Liver (tissue), 9 donors: ENCODE results near the gene NOS1AP. TPM values are rescaled to one million over a fixed set of nuclear protein-coding genes. Genes with fewer than 3 reads are reported as not detected.

Source experiments
- DNase-seq: peaks from one replicate; pipeline ENCODE4 v3.0.0-alpha.2; 2017; ENCODE audit warnings: low spot score
- H3K27ac ChIP-seq, 2 donors: one replicate each; pipeline ENCODE4 v1.7.0; 2013; ENCODE audit warnings: inconsistent platforms in 2 of 2, low read length in 2 of 2, control low read depth in 1 of 2, low read depth in 1 of 2, mild to moderate bottlenecking in 1 of 2
- H3K27me3 ChIP-seq, 4 donors: one replicate each; pipeline versions ENCODE4 v1.6.1 to v1.7.0; 2013; ENCODE audit warnings: low read length in 3 of 4, inconsistent platforms in 1 of 4, mild to moderate bottlenecking in 1 of 4, moderate library complexity in 1 of 4; ENCODE audit not compliant: control insufficient read depth in 4 of 4, insufficient read depth in 4 of 4
- H3K36me3 ChIP-seq, 4 donors: one replicate each; pipeline versions ENCODE4 v1.6.1 to v1.7.0; 2013; ENCODE audit warnings: low read length in 3 of 4, mild to moderate bottlenecking in 3 of 4, low read depth in 1 of 4, moderate library complexity in 1 of 4; ENCODE audit not compliant: control insufficient read depth in 4 of 4, insufficient read depth in 3 of 4
- H3K4me1 ChIP-seq, 4 donors: one replicate each; pipeline versions ENCODE4 v1.6.1 to v1.7.0; 2013; ENCODE audit warnings: low read length in 3 of 4, mild to moderate bottlenecking in 3 of 4, moderate library complexity in 1 of 4; ENCODE audit not compliant: control insufficient read depth in 4 of 4, insufficient read depth in 4 of 4
- H3K4me3 ChIP-seq, 3 donors: one replicate each; pipeline versions ENCODE4 v1.6.1 to v1.7.0; 2013; ENCODE audit warnings: low read length in 3 of 3, control low read depth in 1 of 3, low read depth in 1 of 3, mild to moderate bottlenecking in 1 of 3
- H3K9ac ChIP-seq, 2 donors: one replicate each; pipeline ENCODE4 v1.7.0; 2013; ENCODE audit warnings: low read length in 2 of 2, mild to moderate bottlenecking in 2 of 2, moderate library complexity in 2 of 2, control low read depth in 1 of 2, low read depth in 1 of 2
- H3K9me3 ChIP-seq, 4 donors: one replicate each; pipeline versions ENCODE4 v1.6.1 to v1.7.0; 2013; ENCODE audit warnings: low read length in 3 of 4; ENCODE audit not compliant: control insufficient read depth in 4 of 4
- EGR1 ChIP-seq, 2 donors: IDR thresholded peaks; 2 replicates each; pipeline ENCODE4 v1.6.1; 2016 to 2018; ENCODE audit warnings: antibody characterized with exemption in 2 of 2, low read depth in 2 of 2
- FOXA1 ChIP-seq: IDR thresholded peaks from 2 replicates; pipeline ENCODE4 v1.6.1; 2016; ENCODE audit warnings: antibody characterized with exemption
- GABPA ChIP-seq, 2 donors: IDR thresholded peaks in 1 of 2; conservative IDR thresholded peaks in 1 of 2; 2 replicates each; pipeline ENCODE4 v1.6.1; 2016; ENCODE audit warnings: antibody characterized with exemption in 2 of 2, mild to moderate bottlenecking in 1 of 2, moderate library complexity in 1 of 2
- HNF4A ChIP-seq, 2 donors: conservative IDR thresholded peaks; 2 replicates each; pipeline ENCODE4 v1.6.1; 2016; ENCODE audit warnings: antibody characterized with exemption in 2 of 2, mild to moderate bottlenecking in 2 of 2
- HNF4G ChIP-seq: IDR thresholded peaks from 2 replicates; pipeline ENCODE4 v1.6.1; 2016; ENCODE audit warnings: antibody characterized with exemption
- JUND ChIP-seq, 2 donors: IDR thresholded peaks; 2 replicates each; pipeline ENCODE4 v1.6.1; 2016; ENCODE audit warnings: antibody characterized with exemption in 2 of 2
- NR2F2 ChIP-seq: IDR thresholded peaks from 2 replicates; pipeline ENCODE4 v1.6.1; 2016; ENCODE audit warnings: antibody characterized with exemption
- RXRA ChIP-seq, 2 donors: IDR thresholded peaks; 2 replicates each; pipeline ENCODE4 v1.6.1; 2017 to 2018; ENCODE audit warnings: antibody characterized with exemption in 2 of 2, mild to moderate bottlenecking in 1 of 2
- SP1 ChIP-seq: IDR thresholded peaks from 2 replicates; pipeline ENCODE4 v1.6.1; 2018; ENCODE audit warnings: antibody characterized with exemption, mild to moderate bottlenecking
- TAF1 ChIP-seq: conservative IDR thresholded peaks from 2 replicates; pipeline ENCODE4 v1.6.1; 2016; ENCODE audit warnings: antibody characterized with exemption, mild to moderate bottlenecking
- YY1 ChIP-seq: IDR thresholded peaks from 2 replicates; pipeline ENCODE4 v1.6.1; 2016; ENCODE audit warnings: antibody characterized with exemption, mild to moderate bottlenecking
- WGBS: extraction: QIAGEN DNeasy Blood & Tissue Kit; methylation state at CpG from one replicate; pipeline ENCODE4 v1.1.7; 2013; 5-methylcytosine and 5-hydroxymethylcytosine counted together
- polyA plus RNA-seq, 2 donors: library from polyadenylated mRNA; stranded (reverse) in 1 of 2; unstranded in 1 of 2; fragments of 200-250 nt in 1 of 2; fragments of >200 nt in 1 of 2; fragmentation: Nextera tagmentation in 1 of 2; extraction: Ambion mirVana in 1 of 2; gene quantifications; one replicate each; pipeline versions ENCODE4 v1.2.1 to v1.2.3, GENCODE V29; 2013 to 2015
- total RNA-seq, 2 donors: library from RNA; depleted of rRNA; stranded (reverse); fragments of >200 nt; gene quantifications; one replicate each; pipeline ENCODE4 v1.2.3, GENCODE V29; 2014
- TF ChIP-seq, protein P1 (sequence below): IDR thresholded peaks from 2 replicates; pipeline ENCODE4 v1.6.1; 2016; ENCODE audit warnings: antibody characterized with exemption
- TF ChIP-seq, protein P2 (sequence below): fragments of 150-350 bp; IDR thresholded peaks from 2 replicates; pipeline ENCODE4 v1.5.1; 2017; ENCODE audit warnings: improper control_type of control experiment, low read depth, low read length; ENCODE audit not compliant: missing input control
- TF ChIP-seq, protein P3 (sequence below): IDR thresholded peaks from 2 replicates; pipeline ENCODE4 v1.6.1; 2016; ENCODE audit warnings: antibody characterized with exemption
- TF ChIP-seq, protein P4 (sequence below): IDR thresholded peaks from 2 replicates; pipeline ENCODE4 v1.6.1; 2016; ENCODE audit warnings: antibody characterized with exemption, mild to moderate bottlenecking
- donor health status: healthy.
- donor health status: healthy.
- donor health status: healthy.
- donor health status: healthy.
- donor health status: healthy.

The NOS1AP gene
- total and polyA plus RNA-seq, 4 donors, result 1.4 to 13.0 (median 4.5) TPM

DNA sequence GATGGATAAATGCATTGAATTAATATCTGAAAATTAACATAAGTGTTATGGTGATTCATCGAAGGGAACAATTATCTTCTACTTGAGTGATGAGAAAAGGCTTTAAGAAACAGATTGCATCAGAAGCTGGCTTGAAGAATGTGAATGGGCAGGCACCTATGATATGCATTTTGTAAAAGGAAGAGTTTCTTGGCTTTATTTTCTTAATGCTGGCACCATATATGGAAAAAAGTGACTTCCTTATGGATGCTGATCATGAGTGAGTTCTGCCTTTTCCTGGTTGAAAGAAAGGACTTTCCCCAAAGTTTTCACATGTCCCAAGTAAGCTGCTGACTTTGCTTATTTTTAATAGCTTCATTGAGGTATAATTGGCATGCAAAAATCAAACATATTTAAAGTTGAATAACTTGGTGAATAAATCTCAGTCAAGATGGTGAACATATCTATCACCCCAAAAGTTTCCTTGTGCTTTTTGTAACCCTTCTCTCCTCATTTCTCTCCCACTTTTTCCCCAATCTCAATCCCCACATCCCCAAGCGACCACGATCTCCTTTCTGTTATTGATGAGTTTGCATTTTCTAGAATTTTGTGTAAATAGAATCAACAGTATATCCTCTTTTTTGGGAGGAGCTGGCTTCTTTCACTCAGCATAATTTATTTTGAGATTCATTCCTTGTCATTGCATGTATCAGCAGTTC is 233.0 kb downstream of the NOS1AP start:
- no peaks in the 10 kb centered on the region for H3K9me3 ChIP-seq
- H3K4me1 ChIP-seq, result peaks cover 0 to 7% (median 2%) of the 10 kb centered on the region in 4 donors
- peaks cover 0 to 2% (median 0%) of the 10 kb centered on the region in 4 donors for H3K36me3 ChIP-seq
- H3K9ac ChIP-seq, result no peak overlapping the region
- no peak for DNase-seq
- no peaks in the 10 kb centered on the region for H3K27me3 ChIP-seq
- no peak overlapping the region for H3K4me3 ChIP-seq
- no peak for TF ChIP-seq GABPA (IDR thresholded peaks at IDR 0.05 in 1 of 2, conservative IDR thresholded peaks at IDR 0.05 in 1 of 2)
- TF ChIP-seq, protein P1, sequence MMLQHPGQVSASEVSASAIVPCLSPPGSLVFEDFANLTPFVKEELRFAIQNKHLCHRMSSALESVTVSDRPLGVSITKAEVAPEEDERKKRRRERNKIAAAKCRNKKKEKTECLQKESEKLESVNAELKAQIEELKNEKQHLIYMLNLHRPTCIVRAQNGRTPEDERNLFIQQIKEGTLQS, result no peak
- H3K27ac ChIP-seq, result no peak overlapping the region
- WGBS, result 94% methylated on average over 3 of the region's 3 CpGs

DNA sequence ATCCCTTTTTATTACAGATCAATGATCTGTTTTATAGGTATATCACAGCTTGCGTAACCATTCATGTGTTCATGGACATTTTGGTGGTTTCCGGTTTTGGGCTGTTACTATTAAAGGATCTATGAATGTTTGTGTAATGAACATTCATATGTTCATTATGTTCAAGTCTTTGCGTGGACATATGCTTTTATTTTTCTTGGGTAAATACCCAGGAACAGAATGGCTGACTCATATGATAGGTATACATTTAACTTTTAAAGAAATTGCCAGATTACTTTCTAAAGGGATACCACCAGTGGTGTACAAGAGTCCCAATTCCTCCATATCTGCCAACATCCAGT is 233.5 kb downstream of the NOS1AP start:
- 96% methylated on average over 3 of the region's 3 CpGs for WGBS
- TF ChIP-seq, protein P2, sequence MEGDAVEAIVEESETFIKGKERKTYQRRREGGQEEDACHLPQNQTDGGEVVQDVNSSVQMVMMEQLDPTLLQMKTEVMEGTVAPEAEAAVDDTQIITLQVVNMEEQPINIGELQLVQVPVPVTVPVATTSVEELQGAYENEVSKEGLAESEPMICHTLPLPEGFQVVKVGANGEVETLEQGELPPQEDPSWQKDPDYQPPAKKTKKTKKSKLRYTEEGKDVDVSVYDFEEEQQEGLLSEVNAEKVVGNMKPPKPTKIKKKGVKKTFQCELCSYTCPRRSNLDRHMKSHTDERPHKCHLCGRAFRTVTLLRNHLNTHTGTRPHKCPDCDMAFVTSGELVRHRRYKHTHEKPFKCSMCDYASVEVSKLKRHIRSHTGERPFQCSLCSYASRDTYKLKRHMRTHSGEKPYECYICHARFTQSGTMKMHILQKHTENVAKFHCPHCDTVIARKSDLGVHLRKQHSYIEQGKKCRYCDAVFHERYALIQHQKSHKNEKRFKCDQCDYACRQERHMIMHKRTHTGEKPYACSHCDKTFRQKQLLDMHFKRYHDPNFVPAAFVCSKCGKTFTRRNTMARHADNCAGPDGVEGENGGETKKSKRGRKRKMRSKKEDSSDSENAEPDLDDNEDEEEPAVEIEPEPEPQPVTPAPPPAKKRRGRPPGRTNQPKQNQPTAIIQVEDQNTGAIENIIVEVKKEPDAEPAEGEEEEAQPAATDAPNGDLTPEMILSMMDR, result no peak
- TF ChIP-seq JUND (IDR thresholded peaks at IDR 0.05) (no peak), FOXA1 (no peak), HNF4G (no peak), RXRA (IDR thresholded peaks at IDR 0.05) (no peak), GABPA (IDR thresholded peaks at IDR 0.05 in 1 of 2, conservative IDR thresholded peaks at IDR 0.05 in 1 of 2) (no peak), HNF4A (conservative IDR thresholded peaks at IDR 0.05) (no peak), EGR1 (IDR thresholded peaks at IDR 0.05; ENCODE audit: low read depth in 2 of 2) (no peak), SP1 (no peak), TAF1 (no peak), YY1 (no peak)
- TF ChIP-seq, protein P1, result no peak

DNA sequence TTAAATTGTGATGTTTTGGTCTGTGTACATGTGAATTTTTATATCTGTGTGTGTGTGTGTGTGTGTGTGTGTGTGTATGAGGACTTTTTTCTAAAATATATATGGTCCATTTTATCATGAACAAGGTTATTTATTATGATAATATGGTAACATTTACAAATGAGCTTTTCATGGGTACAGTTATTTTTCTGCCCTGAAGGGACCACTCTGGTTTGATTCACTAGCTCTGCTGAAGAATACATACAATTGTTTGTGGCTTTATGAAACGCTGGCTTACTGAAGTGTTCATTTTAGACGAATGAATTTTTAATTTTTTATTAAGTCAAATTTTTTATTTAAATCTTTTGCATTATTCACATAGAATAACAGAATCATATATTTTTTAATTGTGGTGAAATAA is 235.2 kb downstream of the NOS1AP start:
- TF ChIP-seq HNF4G, result no peak
- TF ChIP-seq, protein P3, sequence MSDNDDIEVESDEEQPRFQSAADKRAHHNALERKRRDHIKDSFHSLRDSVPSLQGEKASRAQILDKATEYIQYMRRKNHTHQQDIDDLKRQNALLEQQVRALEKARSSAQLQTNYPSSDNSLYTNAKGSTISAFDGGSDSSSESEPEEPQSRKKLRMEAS, result no peak
- TF ChIP-seq TAF1, result no peak
- TF ChIP-seq GABPA (IDR thresholded peaks at IDR 0.05 in 1 of 2, conservative IDR thresholded peaks at IDR 0.05 in 1 of 2), result no peak
- no peak for TF ChIP-seq EGR1 (IDR thresholded peaks at IDR 0.05; ENCODE audit: low read depth in 2 of 2)
- TF ChIP-seq, protein P1, result no peak
- TF ChIP-seq NR2F2, result no peak
- TF ChIP-seq HNF4A (conservative IDR thresholded peaks at IDR 0.05), result no peak
- TF ChIP-seq, protein P4, sequence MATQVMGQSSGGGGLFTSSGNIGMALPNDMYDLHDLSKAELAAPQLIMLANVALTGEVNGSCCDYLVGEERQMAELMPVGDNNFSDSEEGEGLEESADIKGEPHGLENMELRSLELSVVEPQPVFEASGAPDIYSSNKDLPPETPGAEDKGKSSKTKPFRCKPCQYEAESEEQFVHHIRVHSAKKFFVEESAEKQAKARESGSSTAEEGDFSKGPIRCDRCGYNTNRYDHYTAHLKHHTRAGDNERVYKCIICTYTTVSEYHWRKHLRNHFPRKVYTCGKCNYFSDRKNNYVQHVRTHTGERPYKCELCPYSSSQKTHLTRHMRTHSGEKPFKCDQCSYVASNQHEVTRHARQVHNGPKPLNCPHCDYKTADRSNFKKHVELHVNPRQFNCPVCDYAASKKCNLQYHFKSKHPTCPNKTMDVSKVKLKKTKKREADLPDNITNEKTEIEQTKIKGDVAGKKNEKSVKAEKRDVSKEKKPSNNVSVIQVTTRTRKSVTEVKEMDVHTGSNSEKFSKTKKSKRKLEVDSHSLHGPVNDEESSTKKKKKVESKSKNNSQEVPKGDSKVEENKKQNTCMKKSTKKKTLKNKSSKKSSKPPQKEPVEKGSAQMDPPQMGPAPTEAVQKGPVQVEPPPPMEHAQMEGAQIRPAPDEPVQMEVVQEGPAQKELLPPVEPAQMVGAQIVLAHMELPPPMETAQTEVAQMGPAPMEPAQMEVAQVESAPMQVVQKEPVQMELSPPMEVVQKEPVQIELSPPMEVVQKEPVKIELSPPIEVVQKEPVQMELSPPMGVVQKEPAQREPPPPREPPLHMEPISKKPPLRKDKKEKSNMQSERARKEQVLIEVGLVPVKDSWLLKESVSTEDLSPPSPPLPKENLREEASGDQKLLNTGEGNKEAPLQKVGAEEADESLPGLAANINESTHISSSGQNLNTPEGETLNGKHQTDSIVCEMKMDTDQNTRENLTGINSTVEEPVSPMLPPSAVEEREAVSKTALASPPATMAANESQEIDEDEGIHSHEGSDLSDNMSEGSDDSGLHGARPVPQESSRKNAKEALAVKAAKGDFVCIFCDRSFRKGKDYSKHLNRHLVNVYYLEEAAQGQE, result no peak
- TF ChIP-seq RXRA (IDR thresholded peaks at IDR 0.05), result no peak
- TF ChIP-seq JUND (IDR thresholded peaks at IDR 0.05), result no peak
- WGBS, result 94% methylated on average over 2 of the region's 2 CpGs
- no peak overlapping the region for H3K4me3 ChIP-seq
- peaks cover 0 to 7% (median 2%) of the 10 kb centered on the region in 4 donors for H3K4me1 ChIP-seq
- no peak overlapping the region for H3K27ac ChIP-seq
- DNase-seq, result no peak
- no peaks in the 10 kb centered on the region for H3K9me3 ChIP-seq
- no peaks in the 10 kb centered on the region for H3K27me3 ChIP-seq
- peaks cover 0 to 2% (median 0%) of the 10 kb centered on the region in 4 donors for H3K36me3 ChIP-seq
- no peak overlapping the region for H3K9ac ChIP-seq

More for the DNA sequence above, 233.5 kb downstream of the NOS1AP start:
- Histone ChIP-seq H3K4me1 (peaks cover 0 to 7% (median 2%) of the 10 kb centered on the region in 4 donors), H3K36me3 (peaks cover 0 to 2% (median 0%) of the 10 kb centered on the region in 4 donors), H3K27ac (no peak overlapping the region), H3K9ac (no peak overlapping the region), H3K4me3 (no peak overlapping the region), H3K27me3 (no peaks in the 10 kb centered on the region), H3K9me3 (no peaks in the 10 kb centered on the region)
- DNase-seq, result no peak
